Calu3 (cell line): ENCODE data around the gene SRRT. TPM values are rescaled to one million over a fixed set of nuclear protein-coding genes. Genes with fewer than 3 reads are reported as not detected.

Experiments used
- BruUV-seq: library from RNA; stranded (reverse); fragments of 400-500 nt; replicated peaks from 2 replicates; lab custom pipeline; 2021; lab: Mats Ljungman, UMichigan
- CTCF ChIA-PET: fragments of 300-600 bp; sonication (Branson Sonifier 250); formaldehyde crosslinking; loops from one replicate; lab custom pipeline; 2022; ENCODE audit warnings: antibody characterized with exemption; lab: Charles Lee
- DNase-seq: peaks from one replicate; pipeline ENCODE4 v3.0.0; 2022
- H3K27ac Mint-ChIP-seq: one replicate; pipeline ENCODE4 v1.8.0; 2022; ENCODE audit warnings: mixed read lengths; ENCODE audit not compliant: unreplicated experiment
- H3K27me3 Mint-ChIP-seq: one replicate; pipeline ENCODE4 v1.8.0; 2022; ENCODE audit warnings: mixed read lengths; ENCODE audit not compliant: unreplicated experiment
- H3K36me3 Mint-ChIP-seq: one replicate; pipeline ENCODE4 v1.8.0; 2022; ENCODE audit warnings: mild to moderate bottlenecking, moderate library complexity, mixed read lengths; ENCODE audit not compliant: insufficient read depth, unreplicated experiment
- H3K4me1 Mint-ChIP-seq: one replicate; pipeline ENCODE4 v1.8.0; 2022; ENCODE audit warnings: mild to moderate bottlenecking, low read depth, mixed read lengths; ENCODE audit not compliant: unreplicated experiment
- H3K4me3 Mint-ChIP-seq: one replicate; pipeline ENCODE4 v1.8.0; 2022; ENCODE audit warnings: mild to moderate bottlenecking, low read depth, moderate library complexity, mixed read lengths; ENCODE audit not compliant: unreplicated experiment
- H3K9me3 Mint-ChIP-seq: one replicate; pipeline ENCODE4 v1.8.0; 2022; ENCODE audit warnings: low read depth, mixed read lengths; ENCODE audit not compliant: unreplicated experiment
- CTCF ChIP-seq: fragments of 200-600 bp; IDR thresholded peaks from one replicate; pipeline ENCODE4 v1.8.0; 2022; ENCODE audit warnings: antibody characterized with exemption; ENCODE audit not compliant: unreplicated experiment
- intact Hi-C: fragments of 100-400 bp; cut with micrococcal nuclease; formaldehyde crosslinking; loops from one replicate; pipeline ENCODE4 v1.10.0; 2022; ENCODE audit not compliant: unreplicated experiment
- total RNA-seq: library from RNA; stranded (reverse); gene quantifications from 2 replicates; pipeline ENCODE4 v1.2.3, GENCODE V29; 2022

Gene SRRT
- total RNA-seq, 1 experiment from 2014 or later: 151 TPM

- Mint-ChIP-seq H3K4me1 (peaks cover 18% of the 10 kb centered on the region), H3K4me3 (peak overlapping the region; percentile 67), H3K27ac (no peak overlapping the region), H3K36me3 (peaks cover 56% of the 10 kb centered on the region), H3K27me3 (no peaks in the 10 kb centered on the region), H3K9me3 (no peaks in the 10 kb centered on the region)
- CTCF ChIA-PET: interaction anchor here (0.5 to 1.3 kb wide), 2 partner anchors 256 to 394 kb away, joined by 4 to 5 read pairs; no protein-coding TSS in a partner anchor
- intact Hi-C loops: no loop called here
- TSS peak; percentile 43 for BruUV-seq
- no peak for TF ChIP-seq CTCF
- no peak for DNase-seq
These were observed 13.5 kb downstream of the SRRT start for GRCh38 chr7:100888291-100888987.

- no peak for TF ChIP-seq CTCF
- Mint-ChIP-seq H3K27me3 (no peaks in the 10 kb centered on the region), H3K36me3 (peaks cover 56% of the 10 kb centered on the region), H3K4me3 (peak within 1 kb of the TSS; percentile 67), H3K27ac (peak within 1 kb of the TSS; percentile 61), H3K4me1 (peaks cover 18% of the 10 kb centered on the region), H3K9me3 (no peaks in the 10 kb centered on the region)
- BruUV-seq: no TSS peak
- CTCF ChIA-PET: interaction anchor here (0.5 to 1.4 kb wide), 11 partner anchors 14 to 394 kb away, joined by 3 to 17 read pairs (median 5); partner anchors contain the start of genes POP7 and SRRT
- DNase-seq: no peak
- intact Hi-C loops: no loop called here
These were observed 14.3 kb downstream of the SRRT start, which contains the start of gene UFSP1 for GRCh38 chr7:100888988-100889750. UFSP1 (minus strand) TSS chr7:100889715; CDS start chr7:100889271, 444 bp downstream.

DNA sequence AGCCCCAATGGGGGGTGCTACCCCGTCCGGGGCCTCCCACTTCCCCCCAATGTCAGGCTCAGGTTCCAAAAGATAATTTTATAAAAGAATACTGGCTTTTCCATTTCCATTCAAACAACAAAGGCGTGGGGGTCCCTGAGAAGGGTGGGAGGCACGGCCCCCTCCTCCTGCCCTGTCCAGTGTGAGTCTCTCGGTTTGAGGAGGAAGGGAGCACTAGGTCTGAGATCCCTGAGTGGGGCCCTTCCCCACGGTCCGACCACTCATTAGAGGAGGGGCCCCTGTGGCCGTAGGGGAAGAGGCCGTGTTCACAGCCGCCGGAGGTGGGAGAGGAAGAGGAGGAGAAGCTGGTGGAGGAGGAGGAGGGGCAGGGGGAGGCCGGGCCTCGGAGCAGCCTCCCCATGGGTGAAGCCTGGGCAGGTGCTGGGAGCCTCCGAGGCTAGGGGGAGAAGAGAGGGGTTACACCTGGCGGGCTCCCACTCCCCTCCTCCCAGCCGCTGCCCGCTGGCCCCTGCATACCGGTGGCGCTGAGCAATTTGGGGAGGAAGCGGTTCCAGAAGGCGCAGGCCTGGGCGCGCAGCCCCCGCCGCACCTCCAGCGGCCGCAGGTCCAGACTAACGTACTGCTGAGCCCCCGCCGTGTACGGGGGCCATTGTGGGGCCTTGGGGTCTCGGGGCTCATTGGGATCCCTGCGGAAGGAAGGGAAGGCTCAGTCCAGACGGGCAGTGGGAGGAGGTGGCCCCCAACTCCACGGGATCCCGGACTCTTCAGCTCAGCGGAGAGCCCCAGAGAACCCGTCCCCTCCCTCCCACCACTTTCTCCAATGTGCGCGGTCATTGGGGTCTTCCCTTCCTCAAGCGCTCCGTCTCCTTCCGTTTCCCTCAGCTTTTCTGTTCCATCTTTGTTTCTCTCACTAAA is 16.0 kb downstream of the SRRT start:
- H3K27me3 Mint-ChIP-seq: peaks cover 5% of the 10 kb centered on the region
- BruUV-seq: no TSS peak
- H3K9me3 Mint-ChIP-seq: no peaks in the 10 kb centered on the region
- CTCF ChIA-PET: interaction anchor here (0.7 to 1.4 kb wide), 2 partner anchors 185 to 327 kb away, joined by 3 to 17 read pairs; partner anchors contain the start of gene POP7
- no peak for DNase-seq
- no peak for TF ChIP-seq CTCF
- intact Hi-C loops: loop anchor here (10.0 kb wide), 1 partner anchor 74 kb away; the partner anchor contains the start of gene MUC12
- H3K27ac Mint-ChIP-seq: peak overlapping the region; percentile 65
- H3K36me3 Mint-ChIP-seq: peaks cover 47% of the 10 kb centered on the region
- peak overlapping the region; percentile 67 for H3K4me3 Mint-ChIP-seq
- H3K4me1 Mint-ChIP-seq: peaks cover 20% of the 10 kb centered on the region
